HL-60 (cell line): ENCODE results near the gene ATPAF1.

Source experiments
- GABPA ChIP-seq: IDR thresholded peaks from 2 replicates; pipeline ENCODE4 v1.6.1; 2012; ENCODE audit warnings: low read depth
- POLR2AphosphoS5 ChIP-seq: IDR thresholded peaks from 2 replicates; pipeline ENCODE4 v1.6.1; 2012; ENCODE audit warnings: low read depth
- SPI1 ChIP-seq: IDR thresholded peaks from 2 replicates; pipeline ENCODE4 v1.6.1; 2012; ENCODE audit warnings: low read depth, mild to moderate bottlenecking, borderline replicate concordance
- TF ChIP-seq, protein P1 (sequence below): IDR thresholded peaks from 2 replicates; pipeline ENCODE4 v1.6.1; 2012; ENCODE audit warnings: low read depth; ENCODE audit not compliant: insufficient replicate concordance
- TF ChIP-seq, protein P2 (sequence below): IDR thresholded peaks from one replicate; pipeline ENCODE4 v1.5.1; 2011; ENCODE audit warnings: low read length, control low read depth, inconsistent platforms; ENCODE audit not compliant: insufficient read depth

DNA sequence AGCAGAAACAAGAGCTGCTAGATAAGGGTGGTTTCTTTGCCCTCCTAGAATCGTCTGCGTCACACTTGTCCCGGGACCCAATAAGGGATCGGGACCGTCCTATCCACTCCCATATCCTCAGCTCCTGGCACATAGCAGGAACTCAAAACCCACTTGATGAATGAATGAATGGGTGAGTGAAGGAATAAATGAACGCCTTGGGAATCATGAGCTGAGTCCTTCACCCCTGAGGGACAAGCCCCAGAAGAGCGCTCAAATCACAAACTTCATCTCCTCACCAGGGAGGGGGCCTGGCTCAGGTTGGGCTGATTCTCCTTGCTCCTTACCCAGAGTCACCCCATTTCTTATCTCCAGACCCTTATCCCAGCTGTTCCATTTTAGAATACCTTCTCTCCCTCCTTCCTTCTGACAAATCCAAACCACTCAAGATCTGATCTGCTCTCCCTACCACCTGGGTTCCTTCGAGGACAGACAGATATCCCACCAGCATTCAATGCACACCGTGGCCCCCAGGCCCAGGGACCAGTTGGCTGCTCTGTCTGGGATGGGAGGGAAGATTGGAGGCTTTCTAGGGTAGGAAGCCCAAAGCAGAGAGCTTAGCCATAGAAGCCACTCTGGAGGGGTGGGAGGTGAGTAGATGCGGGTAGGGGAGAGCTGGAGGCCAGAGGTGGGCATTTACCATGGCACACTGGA, 50.9 kb downstream of the ATPAF1 start:
- TF ChIP-seq, protein P1, sequence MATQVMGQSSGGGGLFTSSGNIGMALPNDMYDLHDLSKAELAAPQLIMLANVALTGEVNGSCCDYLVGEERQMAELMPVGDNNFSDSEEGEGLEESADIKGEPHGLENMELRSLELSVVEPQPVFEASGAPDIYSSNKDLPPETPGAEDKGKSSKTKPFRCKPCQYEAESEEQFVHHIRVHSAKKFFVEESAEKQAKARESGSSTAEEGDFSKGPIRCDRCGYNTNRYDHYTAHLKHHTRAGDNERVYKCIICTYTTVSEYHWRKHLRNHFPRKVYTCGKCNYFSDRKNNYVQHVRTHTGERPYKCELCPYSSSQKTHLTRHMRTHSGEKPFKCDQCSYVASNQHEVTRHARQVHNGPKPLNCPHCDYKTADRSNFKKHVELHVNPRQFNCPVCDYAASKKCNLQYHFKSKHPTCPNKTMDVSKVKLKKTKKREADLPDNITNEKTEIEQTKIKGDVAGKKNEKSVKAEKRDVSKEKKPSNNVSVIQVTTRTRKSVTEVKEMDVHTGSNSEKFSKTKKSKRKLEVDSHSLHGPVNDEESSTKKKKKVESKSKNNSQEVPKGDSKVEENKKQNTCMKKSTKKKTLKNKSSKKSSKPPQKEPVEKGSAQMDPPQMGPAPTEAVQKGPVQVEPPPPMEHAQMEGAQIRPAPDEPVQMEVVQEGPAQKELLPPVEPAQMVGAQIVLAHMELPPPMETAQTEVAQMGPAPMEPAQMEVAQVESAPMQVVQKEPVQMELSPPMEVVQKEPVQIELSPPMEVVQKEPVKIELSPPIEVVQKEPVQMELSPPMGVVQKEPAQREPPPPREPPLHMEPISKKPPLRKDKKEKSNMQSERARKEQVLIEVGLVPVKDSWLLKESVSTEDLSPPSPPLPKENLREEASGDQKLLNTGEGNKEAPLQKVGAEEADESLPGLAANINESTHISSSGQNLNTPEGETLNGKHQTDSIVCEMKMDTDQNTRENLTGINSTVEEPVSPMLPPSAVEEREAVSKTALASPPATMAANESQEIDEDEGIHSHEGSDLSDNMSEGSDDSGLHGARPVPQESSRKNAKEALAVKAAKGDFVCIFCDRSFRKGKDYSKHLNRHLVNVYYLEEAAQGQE, result no peak
- TF ChIP-seq, protein P2, sequence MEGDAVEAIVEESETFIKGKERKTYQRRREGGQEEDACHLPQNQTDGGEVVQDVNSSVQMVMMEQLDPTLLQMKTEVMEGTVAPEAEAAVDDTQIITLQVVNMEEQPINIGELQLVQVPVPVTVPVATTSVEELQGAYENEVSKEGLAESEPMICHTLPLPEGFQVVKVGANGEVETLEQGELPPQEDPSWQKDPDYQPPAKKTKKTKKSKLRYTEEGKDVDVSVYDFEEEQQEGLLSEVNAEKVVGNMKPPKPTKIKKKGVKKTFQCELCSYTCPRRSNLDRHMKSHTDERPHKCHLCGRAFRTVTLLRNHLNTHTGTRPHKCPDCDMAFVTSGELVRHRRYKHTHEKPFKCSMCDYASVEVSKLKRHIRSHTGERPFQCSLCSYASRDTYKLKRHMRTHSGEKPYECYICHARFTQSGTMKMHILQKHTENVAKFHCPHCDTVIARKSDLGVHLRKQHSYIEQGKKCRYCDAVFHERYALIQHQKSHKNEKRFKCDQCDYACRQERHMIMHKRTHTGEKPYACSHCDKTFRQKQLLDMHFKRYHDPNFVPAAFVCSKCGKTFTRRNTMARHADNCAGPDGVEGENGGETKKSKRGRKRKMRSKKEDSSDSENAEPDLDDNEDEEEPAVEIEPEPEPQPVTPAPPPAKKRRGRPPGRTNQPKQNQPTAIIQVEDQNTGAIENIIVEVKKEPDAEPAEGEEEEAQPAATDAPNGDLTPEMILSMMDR, result no peak
- TF ChIP-seq POLR2AphosphoS5, result no peak
- TF ChIP-seq GABPA, result no peak
- no peak for TF ChIP-seq SPI1
